GM19395 (cell line): ENCODE results near the gene TINAGL1.
A peak's percentile ranks its signal among the peaks of the same experiment; 100 is the strongest.

ENCODE experiments used
- ATAC-seq: cut with Tn5 transposase; IDR thresholded peaks from one replicate; pipeline ENCODE4 v1.9.1; 2021; ENCODE audit warnings: mild to moderate bottlenecking, moderate library complexity; ENCODE audit not compliant: unreplicated experiment

Gene TINAGL1

GRCh38 chr1:31600641-31601040 is 24.3 kb downstream of the TINAGL1 start:
- no peak for ATAC-seq

GRCh38 chr1:31602081-31602480 is 25.8 kb downstream of the TINAGL1 start:
- no peak for ATAC-seq

DNA sequence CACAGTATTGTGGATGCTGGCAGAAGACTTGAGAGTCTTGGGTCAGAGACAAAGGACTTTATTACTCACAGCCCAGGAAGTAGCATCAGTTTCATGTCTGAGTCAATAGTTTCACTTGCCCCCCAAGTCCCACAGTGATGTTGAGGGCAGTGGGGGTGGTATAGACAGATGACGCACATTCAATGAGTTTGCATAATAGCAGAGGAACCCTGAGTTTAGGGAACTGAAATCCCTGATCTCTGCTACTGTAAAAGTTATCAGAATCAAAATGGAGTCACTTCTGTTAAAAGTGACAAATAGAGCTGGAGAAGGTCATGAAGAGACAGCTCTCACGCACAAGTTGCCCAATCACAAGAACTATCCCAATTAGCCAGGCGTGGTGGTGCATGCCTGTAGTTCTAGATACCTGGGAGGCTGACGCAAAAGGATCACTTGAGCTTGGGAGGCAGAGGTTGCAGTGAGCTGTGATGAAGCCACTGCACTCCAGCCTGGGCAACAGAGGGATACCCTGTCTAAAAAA is 29.7 kb downstream of the TINAGL1 start:
- ATAC-seq, result peak; percentile 98

DNA sequence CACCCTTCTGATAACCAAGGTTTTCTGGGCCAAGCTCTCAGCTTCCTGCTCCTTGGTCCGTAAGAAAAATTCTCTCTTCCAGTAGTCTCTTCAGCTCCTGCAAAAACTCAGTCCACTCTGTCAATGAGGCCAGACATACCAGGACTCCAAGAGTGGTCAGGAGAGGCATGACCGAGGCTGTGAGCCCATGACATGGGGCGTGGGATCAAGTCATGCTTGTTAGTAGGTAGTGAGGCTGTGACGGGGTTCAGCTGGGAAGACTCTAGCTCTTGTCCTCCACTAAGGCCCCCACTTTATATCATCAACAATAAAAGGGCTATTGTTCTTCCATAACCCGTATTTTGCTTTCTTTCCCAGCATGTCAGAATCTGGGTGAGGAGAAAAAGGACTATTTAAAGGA is 31.0 kb downstream of the TINAGL1 start:
- ATAC-seq, result no peak

DNA sequence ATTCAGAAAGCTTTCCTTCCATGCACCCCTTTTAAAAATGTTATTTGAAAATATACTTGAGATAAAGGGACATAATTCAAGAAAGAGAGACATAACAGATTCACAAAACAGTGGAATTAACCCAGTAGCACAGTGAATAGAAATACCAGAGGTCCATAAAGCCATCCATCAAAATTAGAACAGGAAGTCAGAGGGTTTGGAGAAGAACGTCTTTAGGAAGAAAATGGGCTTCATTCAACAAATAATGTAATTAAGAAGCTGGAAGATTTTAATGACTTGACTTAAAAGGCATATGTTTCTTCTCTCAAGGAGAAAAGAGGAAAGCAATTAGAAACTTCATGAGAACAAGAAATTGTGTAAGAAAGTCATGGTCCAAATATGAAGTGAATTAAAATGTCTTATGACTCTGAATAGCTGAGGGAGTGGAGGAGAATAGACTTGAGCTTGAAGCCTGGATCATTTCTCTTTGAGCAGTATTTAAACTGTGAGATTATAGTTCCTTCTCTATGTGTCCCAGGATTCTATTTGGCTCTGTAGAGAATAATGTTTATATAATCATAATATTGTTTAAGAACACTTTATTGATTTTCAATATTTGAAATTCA is 33.3 kb downstream of the TINAGL1 start:
- ATAC-seq, result no peak

DNA sequence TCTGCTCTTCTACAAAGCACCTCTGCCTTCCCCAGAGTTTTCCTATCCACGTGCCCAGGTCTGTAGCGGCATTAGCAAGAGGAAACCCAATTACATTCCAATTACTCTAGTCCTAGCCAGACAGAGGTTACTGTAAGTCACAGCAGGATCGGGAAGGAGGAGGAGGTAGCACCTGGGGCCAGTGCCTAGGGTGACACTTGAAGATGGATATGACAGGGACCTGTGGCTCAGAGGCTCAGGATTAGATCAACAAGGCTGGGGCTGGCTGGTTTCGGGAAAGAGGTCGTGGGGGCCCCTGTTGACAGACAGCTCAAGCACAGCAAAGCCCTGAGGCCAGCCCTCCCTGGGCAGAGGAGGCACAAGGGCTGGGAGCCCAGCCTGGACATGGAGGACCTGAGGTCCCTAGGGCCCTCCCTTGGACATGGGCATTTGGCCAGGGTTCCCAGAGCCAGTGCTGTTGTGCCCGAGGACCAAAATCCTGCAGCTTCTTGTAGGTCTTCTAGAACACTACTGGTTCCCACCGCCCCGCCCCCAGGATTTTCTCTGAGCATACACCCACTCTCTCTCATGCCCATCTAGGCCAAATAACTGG is 38.2 kb downstream of the TINAGL1 start:
- no peak for ATAC-seq

- no peak for ATAC-seq
Observed at GRCh38 chr1:31615414-31615813, 39.1 kb downstream of the TINAGL1 start.

- ATAC-seq, result no peak
Observed at GRCh38 chr1:31615939-31616338, 39.6 kb downstream of the TINAGL1 start.

DNA sequence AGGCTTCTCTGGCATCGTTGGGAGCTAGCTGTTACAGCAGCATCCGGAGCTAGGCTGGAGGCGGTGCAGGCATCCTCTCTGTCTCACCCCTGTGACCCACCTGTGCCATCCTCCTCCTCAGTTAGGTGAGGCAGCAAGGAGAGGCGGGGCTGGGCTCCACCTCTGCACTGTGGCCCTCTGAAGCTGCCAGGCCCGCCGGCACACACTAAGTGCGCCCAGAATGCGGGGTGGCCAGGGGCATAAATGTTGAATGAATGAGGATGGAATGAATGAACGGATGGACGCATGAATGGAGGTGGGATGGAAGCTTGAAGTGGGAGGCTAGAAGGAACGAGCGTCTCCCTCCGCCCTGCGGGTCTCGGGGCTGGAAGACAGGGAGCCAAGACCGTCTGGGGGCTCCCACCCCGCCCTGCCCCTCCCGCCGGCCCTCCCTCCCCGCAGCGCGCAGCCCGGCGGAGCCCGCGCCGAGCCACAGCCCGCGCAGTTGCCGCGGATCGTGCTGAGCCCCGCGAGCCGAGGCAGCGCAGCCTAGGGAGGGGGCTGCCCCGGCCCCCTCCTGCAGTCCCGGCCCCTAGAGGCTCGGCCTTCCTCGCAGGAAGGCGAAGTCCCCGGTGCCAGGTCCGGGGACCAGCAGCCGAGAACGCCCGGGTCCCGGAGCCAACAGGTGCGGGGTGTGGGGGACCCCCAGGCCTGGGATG is 41.1 kb downstream of the TINAGL1 start, which contains the start of gene HCRTR1:
HCRTR1 (plus strand) TSS at position 472 of the 698 bp plus-strand sequence. CDS start 1,504 bp downstream, outside the sequence.
- no peak for ATAC-seq

DNA sequence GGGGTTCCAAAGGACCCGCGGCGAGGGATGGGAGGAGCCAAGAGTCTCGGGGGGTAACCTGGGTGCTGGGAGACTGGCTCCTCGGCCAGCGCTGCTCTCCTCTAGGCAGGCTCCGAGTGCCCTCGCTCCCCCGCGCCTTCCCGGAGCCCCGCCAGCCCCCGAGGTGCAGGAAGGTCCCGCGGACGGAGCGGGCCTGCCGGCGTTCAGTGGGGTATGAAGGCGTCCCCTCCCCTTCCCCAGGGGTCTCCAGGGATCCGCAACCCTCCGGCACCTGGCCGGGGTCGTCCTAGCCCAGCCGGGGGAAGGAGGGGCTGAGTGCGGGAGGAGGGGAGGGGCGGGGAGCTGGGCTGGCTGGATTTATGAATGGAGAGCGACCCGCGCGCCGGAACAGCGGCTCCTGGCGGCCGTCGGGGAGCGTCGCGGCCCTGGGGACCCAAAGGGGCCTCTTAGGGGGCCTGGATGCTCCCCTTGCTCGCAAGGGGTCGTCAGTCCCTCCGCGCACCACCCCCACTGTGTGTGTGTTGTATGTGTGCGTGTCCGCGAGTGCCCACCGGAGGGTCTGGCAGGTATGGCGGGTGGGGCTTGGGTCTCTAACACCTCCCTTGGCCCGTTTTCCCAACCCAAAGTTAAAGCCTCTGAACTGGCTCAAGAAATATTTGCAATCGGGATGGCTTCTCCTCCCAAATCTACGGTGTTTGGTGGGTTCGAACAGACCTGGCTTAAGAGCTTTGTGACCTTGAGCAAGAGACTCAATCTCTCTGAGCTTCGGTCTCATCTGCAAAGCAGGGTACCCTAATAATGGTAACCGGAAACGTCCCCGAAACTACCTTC is 41.8 kb downstream of the TINAGL1 start:
- ATAC-seq, result no peak

DNA sequence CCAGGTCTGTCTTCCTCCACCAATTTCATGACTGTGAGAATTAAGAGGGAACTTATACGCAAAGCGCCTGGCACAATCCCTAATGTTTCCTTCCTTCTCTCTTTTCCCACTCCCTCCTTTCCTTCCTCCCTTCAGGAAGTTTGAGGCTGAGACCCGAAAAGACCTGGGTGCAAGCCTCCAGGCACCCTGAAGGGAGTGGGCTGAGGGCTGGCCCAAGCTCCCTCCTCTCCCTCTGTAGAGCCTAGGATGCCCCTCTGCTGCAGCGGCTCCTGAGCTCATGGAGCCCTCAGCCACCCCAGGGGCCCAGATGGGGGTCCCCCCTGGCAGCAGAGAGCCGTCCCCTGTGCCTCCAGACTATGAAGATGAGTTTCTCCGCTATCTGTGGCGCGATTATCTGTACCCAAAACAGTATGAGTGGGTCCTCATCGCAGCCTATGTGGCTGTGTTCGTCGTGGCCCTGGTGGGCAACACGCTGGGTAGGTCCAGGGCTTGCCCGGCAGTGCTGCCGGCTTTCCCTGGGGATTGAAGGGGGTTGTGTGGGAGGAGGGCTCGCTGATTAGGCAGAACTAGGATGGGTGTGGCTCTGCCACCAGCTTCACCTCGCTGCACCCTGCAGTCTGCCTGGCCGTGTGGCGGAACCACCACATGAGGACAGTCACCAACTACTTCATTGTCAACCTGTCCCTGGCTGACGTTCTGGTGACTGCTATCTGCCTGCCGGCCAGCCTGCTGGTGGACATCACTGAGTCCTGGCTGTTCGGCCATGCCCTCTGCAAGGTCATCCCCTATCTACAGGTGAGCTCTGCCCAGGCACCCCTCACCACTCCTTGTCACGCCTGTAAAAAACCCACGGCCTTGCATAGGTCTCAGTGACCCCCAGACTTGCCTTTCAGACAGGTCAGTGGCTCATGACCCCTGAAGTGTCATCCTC is 42.9 kb downstream of the TINAGL1 start:
- no peak for ATAC-seq

GRCh38 chr1:31620631-31621497 is 44.5 kb downstream of the TINAGL1 start:
- ATAC-seq, result no peak

GRCh38 chr1:31621498-31621820 is 45.1 kb downstream of the TINAGL1 start:
- no peak for ATAC-seq

DNA sequence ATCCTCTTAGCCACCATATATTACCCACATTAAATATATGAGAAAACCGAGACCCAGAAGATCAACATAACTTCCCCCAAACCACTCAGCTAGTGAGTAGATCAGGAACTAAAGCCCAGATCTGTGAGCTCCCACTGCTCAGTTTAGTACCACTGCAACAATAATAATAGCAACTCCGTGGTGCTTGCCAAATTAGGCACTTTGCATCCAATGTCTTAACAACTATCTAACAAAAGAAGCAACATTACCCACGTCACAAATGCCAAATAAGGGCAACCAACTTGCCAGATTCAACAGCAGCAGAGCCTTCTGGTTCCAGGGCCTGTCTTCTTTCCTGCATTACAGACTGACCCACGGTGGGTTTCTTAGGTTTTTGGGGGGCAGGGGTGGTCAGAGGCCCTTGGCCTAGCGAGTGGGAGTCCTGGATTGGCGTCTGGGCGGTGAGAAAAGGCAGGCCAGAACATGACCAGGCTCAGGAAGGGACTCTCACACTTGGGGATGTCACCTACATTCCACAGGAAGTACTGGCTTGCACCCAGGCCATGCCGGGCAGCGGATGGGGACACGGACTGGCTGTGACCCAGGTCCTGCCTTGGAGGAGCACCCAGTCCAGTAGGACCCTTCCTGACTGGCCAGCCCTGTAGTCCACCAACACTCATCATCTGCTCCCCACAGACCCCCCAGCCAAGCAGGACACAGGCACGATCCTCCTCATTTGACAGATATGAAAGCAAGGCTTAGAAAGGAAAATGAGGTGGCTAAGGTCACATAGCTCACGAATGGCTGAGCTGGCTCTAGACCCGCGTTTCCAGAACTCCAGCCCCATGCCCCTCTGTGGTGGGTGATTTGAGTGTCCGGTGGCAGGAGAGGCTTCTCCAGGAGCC is 45.8 kb downstream of the TINAGL1 start:
- no peak for ATAC-seq

- no peak for ATAC-seq
Observed at GRCh38 chr1:31623365-31623764, 47.0 kb downstream of the TINAGL1 start.

- ATAC-seq, result no peak
Observed at GRCh38 chr1:31624309-31624708, 48.0 kb downstream of the TINAGL1 start.

- no peak for ATAC-seq
Observed at GRCh38 chr1:31624731-31625514, 48.6 kb downstream of the TINAGL1 start.
